Spleen (tissue), 11 donors: Measurements from ENCODE around the gene CPNE9. TPM values are rescaled to one million over a fixed set of nuclear protein-coding genes. Genes with fewer than 3 reads are reported as not detected.

ENCODE experiments used
- DNase-seq: peaks from one replicate; pipeline ENCODE4 v3.0.0-alpha.2; 2020
- H3K27ac ChIP-seq, 8 donors: fragments of 200-600 bp; sonication (generic) in 7 of 8; 1 replicate in 4 of 8; 2 replicates in 4 of 8; pipeline versions ENCODE4 v1.5.0 to v1.8.0; 2016 to 2021; ENCODE audit warnings: inconsistent platforms in 4 of 8, mild to moderate bottlenecking in 4 of 8, moderate library complexity in 1 of 8
- H3K27me3 ChIP-seq, 7 donors: fragments of 200-600 bp; sonication (generic) in 6 of 7; replicated peaks in 1 of 7; 1 replicate in 4 of 7; 2 replicates in 3 of 7; pipeline versions ENCODE4 v1.5.0 to v1.8.0; 2016 to 2021; ENCODE audit warnings: inconsistent platforms in 3 of 7, mild to moderate bottlenecking in 1 of 7
- H3K36me3 ChIP-seq, 6 donors: fragments of 200-600 bp; sonication (generic) in 5 of 6; 1 replicate in 4 of 6; 2 replicates in 2 of 6; pipeline versions ENCODE4 v1.5.0 to v1.8.0; 2016 to 2021; ENCODE audit warnings: inconsistent platforms in 2 of 6
- H3K4me1 ChIP-seq, 6 donors: fragments of 200-600 bp; sonication (generic) in 5 of 6; 1 replicate in 3 of 6; 2 replicates in 3 of 6; pipeline versions ENCODE4 v1.5.0 to v1.8.0; 2016 to 2021; ENCODE audit warnings: inconsistent platforms in 3 of 6
- H3K4me3 ChIP-seq, 8 donors: fragments of 200-600 bp; sonication (generic) in 7 of 8; 1 replicate in 4 of 8; 2 replicates in 4 of 8; pipeline versions ENCODE4 v1.5.0 to v1.8.0; 2016 to 2021; ENCODE audit warnings: inconsistent platforms in 4 of 8, mild to moderate bottlenecking in 4 of 8, moderate library complexity in 2 of 8
- H3K9me3 ChIP-seq, 8 donors: fragments of 200-600 bp; sonication (generic) in 7 of 8; 1 replicate in 4 of 8; 2 replicates in 4 of 8; pipeline versions ENCODE4 v1.5.0 to v1.8.0; 2016 to 2021; ENCODE audit warnings: inconsistent platforms in 4 of 8
- POLR2A ChIP-seq, 3 donors: fragments of 450-650 bp; IDR thresholded peaks; one replicate each; pipeline ENCODE4 v1.5.1; 2017; ENCODE audit warnings: antibody characterized with exemption in 3 of 3, mild to moderate bottlenecking in 1 of 3
- POLR2AphosphoS5 ChIP-seq, 3 donors: sonication (generic); formaldehyde crosslinking; IDR thresholded peaks; one replicate each; pipeline ENCODE4 v1.5.1; 2017; ENCODE audit warnings: antibody characterized with exemption in 3 of 3
- WGBS, 5 donors: extraction: QIAGEN DNeasy Blood & Tissue Kit in 3 of 5; methylation state at CpG; one replicate each; pipeline versions ENCODE4 v1.1.5 to v1.1.7; 2013 to 2018; 5-methylcytosine and 5-hydroxymethylcytosine counted together
- intact Hi-C: fragments of 100-400 bp; cut with DNase I; formaldehyde crosslinking; loops from one replicate; pipeline ENCODE4 v1.15.0; 2023; ENCODE audit warnings: low total_unique reads
- polyA plus RNA-seq, 3 donors: library from polyadenylated mRNA; stranded (reverse); fragments of 200-250 nt; gene quantifications; one replicate each; pipeline ENCODE4 v1.2.1, GENCODE V29; 2013
- total RNA-seq, 7 donors: library from RNA; depleted of rRNA in 3 of 7; stranded (reverse); fragments of >200 nt in 3 of 7; fragmentation: NEBNext Ultra II Directional in 4 of 7; extraction: Animal tissue kit (Norgen Biotek cat#: 25700) in 4 of 7; gene quantifications; one replicate each; pipeline versions ENCODE4 v1.1.0 to v1.2.1, GENCODE V29; 2016 to 2021
- TF ChIP-seq, protein P1 (sequence below), 11 experiments: fragments of 200-600 bp in 7 of 11; fragments of 450-650 bp in 4 of 11; sonication (generic) in 4 of 11; IDR thresholded peaks in 8 of 11; conservative IDR thresholded peaks in 3 of 11; 1 replicate in 7 of 11; 2 replicates in 4 of 11; pipeline versions ENCODE4 v1.4.0 to v1.8.0; 2016 to 2021; ENCODE audit warnings: antibody characterized with exemption in 11 of 11, inconsistent platforms in 4 of 11, mild to moderate bottlenecking in 1 of 11
- donor health status: healthy with polysubstance abuse.
- donor health status: DM: no; HTN: no; CAD: no; lungs with moderate emphysema.
- donor health status: DM: no; HTN: no; CAD: no.
- donor health status: Bipolar disorder and iron deficiency.
- donor health status: healthy.
- donor health status: DM: no; HTN: no; CAD: no.
- donor health status: DM: yes; HTN: yes; CAD: no.

Gene CPNE9
- total and polyA plus RNA-seq, 10 donors, result 0.15 to 0.63 (median 0.20) TPM; not detected in 6

DNA sequence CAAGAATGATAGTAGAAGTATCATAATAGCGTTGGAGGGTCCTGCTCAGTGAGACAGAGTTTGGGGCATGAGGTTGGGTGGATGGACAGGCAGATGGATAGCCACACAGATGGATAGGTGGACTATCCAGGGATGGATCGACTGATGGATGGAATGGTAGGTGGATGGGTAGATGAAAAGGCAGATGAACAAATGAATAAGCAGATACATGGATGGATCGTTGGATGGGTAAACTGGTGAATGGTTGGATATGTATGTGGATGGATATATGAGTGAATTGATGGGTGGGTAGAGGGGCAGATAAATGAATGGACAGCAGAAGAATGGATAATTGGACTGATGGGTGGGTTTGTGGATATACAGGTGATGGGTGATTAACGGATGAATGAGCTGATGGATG is 9.5 kb downstream of the CPNE9 start:
- Histone ChIP-seq H3K27me3 (peaks cover 0 to 5% (median 0%) of the 10 kb centered on the region in 7 donors), H3K36me3 (no peaks in the 10 kb centered on the region), H3K4me3 (no peak overlapping the region), H3K9me3 (no peaks in the 10 kb centered on the region), H3K27ac (no peak overlapping the region), H3K4me1 (peaks cover 0 to 21% (median 3%) of the 10 kb centered on the region in 6 donors)
- intact Hi-C loops, result no loop called here
- 84 to 94% (median 87%) methylated on average over 4 of the region's 4 CpGs for WGBS, 5 donors
- no peak for DNase-seq
- TF ChIP-seq POLR2AphosphoS5 (IDR thresholded peaks at IDR 0.05) (no peak), POLR2A (IDR thresholded peaks at IDR 0.05) (no peak)
- TF ChIP-seq, protein P1, sequence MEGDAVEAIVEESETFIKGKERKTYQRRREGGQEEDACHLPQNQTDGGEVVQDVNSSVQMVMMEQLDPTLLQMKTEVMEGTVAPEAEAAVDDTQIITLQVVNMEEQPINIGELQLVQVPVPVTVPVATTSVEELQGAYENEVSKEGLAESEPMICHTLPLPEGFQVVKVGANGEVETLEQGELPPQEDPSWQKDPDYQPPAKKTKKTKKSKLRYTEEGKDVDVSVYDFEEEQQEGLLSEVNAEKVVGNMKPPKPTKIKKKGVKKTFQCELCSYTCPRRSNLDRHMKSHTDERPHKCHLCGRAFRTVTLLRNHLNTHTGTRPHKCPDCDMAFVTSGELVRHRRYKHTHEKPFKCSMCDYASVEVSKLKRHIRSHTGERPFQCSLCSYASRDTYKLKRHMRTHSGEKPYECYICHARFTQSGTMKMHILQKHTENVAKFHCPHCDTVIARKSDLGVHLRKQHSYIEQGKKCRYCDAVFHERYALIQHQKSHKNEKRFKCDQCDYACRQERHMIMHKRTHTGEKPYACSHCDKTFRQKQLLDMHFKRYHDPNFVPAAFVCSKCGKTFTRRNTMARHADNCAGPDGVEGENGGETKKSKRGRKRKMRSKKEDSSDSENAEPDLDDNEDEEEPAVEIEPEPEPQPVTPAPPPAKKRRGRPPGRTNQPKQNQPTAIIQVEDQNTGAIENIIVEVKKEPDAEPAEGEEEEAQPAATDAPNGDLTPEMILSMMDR (IDR thresholded peaks at IDR 0.05 in 8 of 11, conservative IDR thresholded peaks at IDR 0.05 in 3 of 11), result no peak

DNA sequence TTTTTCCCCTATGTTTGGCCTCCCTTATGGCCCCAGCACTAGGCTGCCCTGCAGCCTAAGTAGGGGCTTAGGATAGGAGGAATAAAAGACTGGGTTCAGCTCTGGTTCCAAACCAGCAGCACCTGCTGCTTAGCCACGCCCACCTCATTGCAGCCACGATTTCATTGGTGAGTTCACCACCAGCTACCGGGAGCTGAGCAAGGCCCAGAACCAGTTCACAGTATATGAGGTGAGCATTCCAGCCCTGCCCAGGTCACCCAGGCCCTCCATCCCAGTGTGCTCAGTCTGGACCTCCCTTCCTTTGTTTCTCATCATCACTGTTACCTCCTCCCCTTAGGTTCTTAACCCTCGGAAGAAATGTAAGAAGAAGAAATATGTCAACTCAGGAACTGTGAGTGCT is 11.5 kb downstream of the CPNE9 start:
- 14 to 32% (median 26%) methylated on average over 4 of the region's 4 CpGs for WGBS, 5 donors
- H3K4me3 ChIP-seq, result no peak overlapping the region
- peaks cover 0 to 21% (median 3%) of the 10 kb centered on the region in 6 donors for H3K4me1 ChIP-seq
- TF ChIP-seq POLR2AphosphoS5 (IDR thresholded peaks at IDR 0.05) (no peak), POLR2A (IDR thresholded peaks at IDR 0.05) (no peak)
- TF ChIP-seq, protein P1 (IDR thresholded peaks at IDR 0.05 in 8 of 11, conservative IDR thresholded peaks at IDR 0.05 in 3 of 11), result no peak
- no peak overlapping the region for H3K27ac ChIP-seq
- H3K9me3 ChIP-seq, result no peaks in the 10 kb centered on the region
- peaks cover 0 to 5% (median 0%) of the 10 kb centered on the region in 7 donors for H3K27me3 ChIP-seq
- intact Hi-C loops, result no loop called here
- DNase-seq, result no peak
- H3K36me3 ChIP-seq, result no peaks in the 10 kb centered on the region

DNA sequence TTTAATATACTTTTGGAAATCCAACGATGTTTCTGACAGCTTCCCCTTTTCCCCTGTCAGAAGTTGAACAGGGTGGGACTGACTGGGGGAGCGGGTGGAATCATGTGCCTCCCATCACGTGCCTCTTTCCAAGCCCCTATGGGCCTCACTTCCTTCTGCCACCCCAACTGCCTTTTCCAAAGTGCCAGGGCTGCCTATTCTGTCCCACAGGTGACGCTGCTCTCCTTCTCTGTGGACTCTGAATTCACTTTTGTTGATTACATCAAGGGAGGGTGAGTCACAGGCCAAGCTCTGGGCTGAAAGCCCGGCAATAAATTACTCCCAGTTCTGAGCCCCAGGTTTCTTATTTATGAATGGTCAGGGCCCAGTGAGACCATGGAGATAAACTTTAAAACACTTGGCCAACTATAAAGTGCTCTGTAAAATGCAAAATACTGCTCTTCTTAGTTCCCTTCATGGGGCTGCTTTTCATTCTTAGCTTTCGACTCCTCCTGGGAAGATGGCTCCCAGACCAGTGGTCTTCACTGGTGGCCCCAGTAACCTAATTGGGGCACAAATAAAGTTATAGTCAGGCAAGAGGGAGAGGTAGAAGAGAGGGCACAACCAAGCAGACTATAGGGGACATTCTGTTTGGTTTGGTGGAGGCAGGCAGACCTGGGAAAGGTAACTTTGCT is 12.3 kb downstream of the CPNE9 start:
- peaks cover 0 to 5% (median 0%) of the 10 kb centered on the region in 7 donors for H3K27me3 ChIP-seq
- no peak overlapping the region for H3K4me3 ChIP-seq
- peak overlapping the region in 2 of 8 donors; percentile 10 to 53 for H3K27ac ChIP-seq
- WGBS, 5 donors, result 30 to 36% (median 31%) methylated on average over 6 of the region's 6 CpGs
- no peaks in the 10 kb centered on the region for H3K9me3 ChIP-seq
- H3K36me3 ChIP-seq, result no peaks in the 10 kb centered on the region
- peaks cover 0 to 21% (median 3%) of the 10 kb centered on the region in 6 donors for H3K4me1 ChIP-seq
- intact Hi-C loops, result no loop called here
- TF ChIP-seq POLR2A (IDR thresholded peaks at IDR 0.05), result no peak
- TF ChIP-seq, protein P1 (IDR thresholded peaks at IDR 0.05 in 8 of 11, conservative IDR thresholded peaks at IDR 0.05 in 3 of 11), result peak in 7 of 11 experiments; percentile 24 to 58 (median 45)
- DNase-seq, result no peak

DNA sequence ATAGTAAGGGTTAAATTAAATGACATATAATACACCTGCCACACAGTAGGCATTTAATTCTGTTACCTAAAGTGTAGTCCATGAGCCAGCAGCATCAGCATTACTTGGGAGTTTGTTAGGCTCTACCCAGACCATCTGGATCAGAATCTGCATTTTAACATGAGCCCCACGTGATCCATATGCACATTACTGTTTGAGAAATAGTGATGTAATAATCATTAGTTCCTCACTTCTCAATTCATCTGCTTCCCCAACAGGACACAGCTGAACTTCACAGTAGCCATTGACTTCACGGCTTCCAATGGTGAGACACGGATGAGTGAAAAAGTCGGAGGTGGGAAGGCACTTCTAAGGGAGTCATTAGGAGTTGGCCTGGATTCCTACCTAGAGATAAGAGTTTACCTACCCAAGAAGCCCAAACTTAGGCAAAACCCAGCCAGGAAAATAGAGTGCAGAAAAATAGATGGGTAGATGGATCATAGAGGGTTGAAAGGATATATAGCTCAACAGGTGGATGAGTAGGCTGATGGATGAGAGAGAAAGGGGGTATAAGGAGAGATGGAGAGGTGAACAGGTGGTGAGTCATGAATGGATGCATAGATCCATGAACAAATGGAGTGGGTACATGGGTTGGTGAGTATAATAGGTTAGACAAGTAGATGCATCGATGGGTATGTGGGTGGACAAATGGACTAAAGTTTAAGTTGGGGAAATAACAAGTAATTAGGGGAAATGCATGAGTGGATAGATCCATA is 13.3 kb downstream of the CPNE9 start:
- H3K36me3 ChIP-seq, result no peaks in the 10 kb centered on the region
- H3K27me3 ChIP-seq, result peaks cover 0 to 5% (median 0%) of the 10 kb centered on the region in 7 donors
- no peak overlapping the region for H3K27ac ChIP-seq
- no peak for DNase-seq
- WGBS, 5 donors, result 57 to 82% (median 72%) methylated on average over 5 of the region's 5 CpGs
- no peak overlapping the region for H3K4me3 ChIP-seq
- no peaks in the 10 kb centered on the region for H3K9me3 ChIP-seq
- TF ChIP-seq POLR2AphosphoS5 (IDR thresholded peaks at IDR 0.05) (no peak), POLR2A (IDR thresholded peaks at IDR 0.05) (no peak)
- TF ChIP-seq, protein P1 (IDR thresholded peaks at IDR 0.05 in 8 of 11, conservative IDR thresholded peaks at IDR 0.05 in 3 of 11), result no peak
- intact Hi-C loops, result no loop called here
- H3K4me1 ChIP-seq, result peaks cover 0 to 30% (median 5%) of the 10 kb centered on the region in 6 donors
